ENCODE data around the gene TRDMT1.

TRDMT1 gene

DNA sequence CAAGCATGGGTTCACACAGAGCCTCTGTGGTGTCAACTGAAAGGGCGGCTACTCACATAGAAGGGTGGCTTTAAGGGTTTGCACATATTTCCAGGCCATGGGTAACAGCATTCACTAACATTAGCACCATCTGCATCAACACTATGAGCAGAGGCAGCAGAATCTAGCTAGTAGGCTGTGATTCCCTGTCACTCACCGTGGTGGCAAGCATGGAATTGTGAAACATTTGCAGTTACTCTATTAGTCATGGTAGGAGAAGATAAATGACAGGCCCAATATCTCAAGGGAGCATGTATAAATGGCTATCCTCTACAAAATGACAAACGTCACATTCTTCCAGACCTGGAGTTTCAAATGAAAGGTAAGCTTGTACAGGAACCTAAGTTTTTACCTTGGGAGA lies 39.7 kb downstream of the TRDMT1 start:
- Histone ChIP-seq H3K9me3 (ENCODE audit: control insufficient read depth in 2 of 2, low read length in 2 of 2) (no peaks in the 10 kb centered on the region), H3K36me3 (ENCODE audit: control insufficient read depth in 2 of 2, insufficient read depth in 2 of 2, low read length in 2 of 2) (no peaks in the 10 kb centered on the region), H3K27me3 (ENCODE audit: control insufficient read depth in 2 of 2, insufficient read depth in 2 of 2, low read length in 2 of 2) (no peaks in the 10 kb centered on the region), H3K4me1 (ENCODE audit: control insufficient read depth in 2 of 2, insufficient read depth in 2 of 2, low read length in 2 of 2) (no peaks in the 10 kb centered on the region), H3K4me3 (ENCODE audit: low read length in 2 of 2) (no peak overlapping the region), H3K9ac (ENCODE audit: low read depth in 1 of 2, low read length in 2 of 2) (no peak overlapping the region), H3K27ac (ENCODE audit: low read depth in 2 of 2, low read length in 2 of 2) (no peak overlapping the region)

DNA sequence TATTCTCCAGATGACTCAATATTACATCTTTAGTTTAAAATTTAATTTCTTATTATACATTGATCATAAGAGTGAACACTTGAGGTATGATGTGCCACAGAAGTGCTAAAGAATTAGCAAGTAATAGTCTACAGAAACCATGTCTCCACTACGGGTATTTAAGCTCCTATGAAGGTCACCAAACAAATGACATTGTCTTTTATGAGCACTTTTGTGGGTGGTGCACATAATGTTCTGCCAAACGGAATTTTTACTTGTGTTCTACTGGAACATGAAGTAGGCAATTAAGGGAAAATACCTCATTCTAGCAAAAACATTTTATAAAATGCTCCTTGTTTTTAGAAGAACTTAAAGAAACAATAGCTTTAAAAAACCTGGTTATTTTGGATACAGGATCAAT lies 44.4 kb downstream of the TRDMT1 start:
- no peak overlapping the region for H3K27ac ChIP-seq (ENCODE audit: low read depth in 2 of 2, low read length in 2 of 2)

DNA sequence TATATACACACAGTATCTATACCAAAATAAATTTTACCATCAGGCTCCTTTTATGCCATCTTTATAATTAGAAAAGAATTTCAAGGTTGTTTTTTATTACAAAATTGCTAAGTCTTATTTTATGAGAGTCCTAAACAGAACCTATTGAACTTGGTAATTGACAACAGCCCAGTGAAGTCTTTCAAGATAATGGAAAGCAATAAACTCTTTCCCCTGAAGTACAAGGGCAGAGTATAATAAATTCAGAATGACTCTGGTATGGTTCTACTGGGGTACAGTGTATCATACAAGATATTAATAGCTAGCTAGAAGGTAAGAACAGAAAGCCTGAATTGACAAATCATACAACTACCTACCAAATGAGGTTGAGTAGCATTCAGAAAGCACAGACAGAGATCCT lies 45.6 kb downstream of the TRDMT1 start:
- Histone ChIP-seq H3K4me1 (ENCODE audit: control insufficient read depth in 2 of 2, insufficient read depth in 2 of 2, low read length in 2 of 2) (peaks cover 0 to 5% of the 10 kb centered on the region in 2 donors), H3K9ac (ENCODE audit: low read depth in 1 of 2, low read length in 2 of 2) (no peak overlapping the region), H3K27ac (ENCODE audit: low read depth in 2 of 2, low read length in 2 of 2) (no peak overlapping the region), H3K9me3 (ENCODE audit: control insufficient read depth in 2 of 2, low read length in 2 of 2) (no peaks in the 10 kb centered on the region), H3K27me3 (ENCODE audit: control insufficient read depth in 2 of 2, insufficient read depth in 2 of 2, low read length in 2 of 2) (no peaks in the 10 kb centered on the region), H3K36me3 (ENCODE audit: control insufficient read depth in 2 of 2, insufficient read depth in 2 of 2, low read length in 2 of 2) (no peaks in the 10 kb centered on the region), H3K4me3 (ENCODE audit: low read length in 2 of 2) (no peak overlapping the region)

More for the DNA sequence above, 44.4 kb downstream of the TRDMT1 start:
- Histone ChIP-seq H3K36me3 (ENCODE audit: control insufficient read depth in 2 of 2, insufficient read depth in 2 of 2, low read length in 2 of 2) (no peaks in the 10 kb centered on the region), H3K9me3 (ENCODE audit: control insufficient read depth in 2 of 2, low read length in 2 of 2) (no peaks in the 10 kb centered on the region), H3K4me1 (ENCODE audit: control insufficient read depth in 2 of 2, insufficient read depth in 2 of 2, low read length in 2 of 2) (peaks cover 0 to 5% of the 10 kb centered on the region in 2 donors), H3K9ac (ENCODE audit: low read depth in 1 of 2, low read length in 2 of 2) (no peak overlapping the region), H3K27me3 (ENCODE audit: control insufficient read depth in 2 of 2, insufficient read depth in 2 of 2, low read length in 2 of 2) (no peaks in the 10 kb centered on the region), H3K4me3 (ENCODE audit: low read length in 2 of 2) (no peak overlapping the region)

DNA sequence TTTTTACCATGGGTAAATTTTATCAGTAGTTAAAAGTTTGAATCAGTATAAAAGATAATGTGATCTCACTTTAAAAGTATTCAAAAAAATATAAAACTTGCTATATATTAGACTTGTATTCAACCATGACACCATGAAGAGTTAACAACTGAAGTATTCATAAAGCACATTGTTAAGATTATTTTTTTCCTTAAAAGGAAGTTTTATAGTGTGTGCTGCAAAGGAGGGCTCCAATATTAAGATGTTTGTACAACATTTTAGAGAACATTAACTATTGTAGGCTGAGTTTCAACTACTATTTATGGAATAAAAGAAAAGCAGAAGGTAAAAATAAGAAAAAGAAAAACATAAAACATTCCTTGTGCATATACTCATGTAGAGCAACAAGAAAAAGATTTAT lies 47.4 kb downstream of the TRDMT1 start:
- H3K27ac ChIP-seq (ENCODE audit: low read depth in 2 of 2, low read length in 2 of 2): no peak overlapping the region
- H3K27me3 ChIP-seq (ENCODE audit: control insufficient read depth in 2 of 2, insufficient read depth in 2 of 2, low read length in 2 of 2): no peaks in the 10 kb centered on the region
- no peaks in the 10 kb centered on the region for H3K36me3 ChIP-seq (ENCODE audit: control insufficient read depth in 2 of 2, insufficient read depth in 2 of 2, low read length in 2 of 2)
- H3K9me3 ChIP-seq (ENCODE audit: control insufficient read depth in 2 of 2, low read length in 2 of 2): no peaks in the 10 kb centered on the region
- H3K4me3 ChIP-seq (ENCODE audit: low read length in 2 of 2): no peak overlapping the region
- H3K9ac ChIP-seq (ENCODE audit: low read depth in 1 of 2, low read length in 2 of 2): no peak overlapping the region
- peaks cover 0 to 5% of the 10 kb centered on the region in 2 donors for H3K4me1 ChIP-seq (ENCODE audit: control insufficient read depth in 2 of 2, insufficient read depth in 2 of 2, low read length in 2 of 2)

DNA sequence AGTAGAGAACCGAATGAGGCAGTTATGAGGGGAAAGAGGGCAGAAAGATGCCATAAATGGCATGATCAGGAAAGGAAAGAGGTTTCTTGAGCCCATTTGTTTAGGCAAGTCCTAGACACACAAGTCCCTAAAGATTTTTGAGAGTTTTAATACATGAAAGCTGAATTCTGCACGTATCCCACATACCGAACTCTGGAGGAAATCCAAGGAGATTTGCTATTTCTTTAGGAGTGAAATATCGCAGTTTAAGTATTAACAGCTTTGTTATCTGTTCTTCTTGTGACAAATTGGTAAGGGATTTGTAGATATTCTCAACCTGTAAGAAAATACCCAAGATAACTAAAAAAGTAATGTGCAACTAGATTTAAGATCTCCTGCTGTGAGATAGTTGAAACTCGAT lies 48.2 kb downstream of the TRDMT1 start:
- no peaks in the 10 kb centered on the region for H3K36me3 ChIP-seq (ENCODE audit: control insufficient read depth in 2 of 2, insufficient read depth in 2 of 2, low read length in 2 of 2)
- no peaks in the 10 kb centered on the region for H3K9me3 ChIP-seq (ENCODE audit: control insufficient read depth in 2 of 2, low read length in 2 of 2)
- H3K4me1 ChIP-seq (ENCODE audit: control insufficient read depth in 2 of 2, insufficient read depth in 2 of 2, low read length in 2 of 2): peaks cover 0 to 5% of the 10 kb centered on the region in 2 donors
- no peak overlapping the region for H3K9ac ChIP-seq (ENCODE audit: low read depth in 1 of 2, low read length in 2 of 2)
- no peak overlapping the region for H3K27ac ChIP-seq (ENCODE audit: low read depth in 2 of 2, low read length in 2 of 2)
- no peak overlapping the region for H3K4me3 ChIP-seq (ENCODE audit: low read length in 2 of 2)
- no peaks in the 10 kb centered on the region for H3K27me3 ChIP-seq (ENCODE audit: control insufficient read depth in 2 of 2, insufficient read depth in 2 of 2, low read length in 2 of 2)

DNA sequence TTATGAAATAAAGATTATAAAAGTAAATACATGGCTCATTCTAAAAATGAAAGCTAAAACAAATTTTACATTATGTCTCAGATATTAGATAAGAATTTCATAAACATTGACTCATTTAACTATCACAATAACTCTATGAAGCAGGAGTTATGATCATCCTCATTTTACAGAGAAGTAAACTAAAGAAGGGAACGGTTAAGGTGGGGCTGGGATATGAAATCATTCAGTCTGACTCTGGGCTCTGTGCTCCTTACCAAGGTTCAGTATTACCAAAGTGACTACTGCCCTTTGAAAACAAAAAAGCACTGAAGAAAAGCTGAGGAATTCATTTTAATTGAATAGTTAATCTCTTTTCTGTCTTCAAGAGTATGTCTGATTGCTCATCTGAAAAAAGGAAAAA lies 49.8 kb downstream of the TRDMT1 start:
- Histone ChIP-seq H3K4me1 (ENCODE audit: control insufficient read depth in 2 of 2, insufficient read depth in 2 of 2, low read length in 2 of 2) (peaks cover 4 to 9% of the 10 kb centered on the region in 2 donors), H3K9me3 (ENCODE audit: control insufficient read depth in 2 of 2, low read length in 2 of 2) (no peaks in the 10 kb centered on the region), H3K9ac (ENCODE audit: low read depth in 1 of 2, low read length in 2 of 2) (peak overlapping the region in 1 of 2 donors; percentile 19), H3K27ac (ENCODE audit: low read depth in 2 of 2, low read length in 2 of 2) (peak overlapping the region in 1 of 2 donors; percentile 47), H3K36me3 (ENCODE audit: control insufficient read depth in 2 of 2, insufficient read depth in 2 of 2, low read length in 2 of 2) (no peaks in the 10 kb centered on the region), H3K27me3 (ENCODE audit: control insufficient read depth in 2 of 2, insufficient read depth in 2 of 2, low read length in 2 of 2) (no peaks in the 10 kb centered on the region), H3K4me3 (ENCODE audit: low read length in 2 of 2) (no peak overlapping the region)

DNA sequence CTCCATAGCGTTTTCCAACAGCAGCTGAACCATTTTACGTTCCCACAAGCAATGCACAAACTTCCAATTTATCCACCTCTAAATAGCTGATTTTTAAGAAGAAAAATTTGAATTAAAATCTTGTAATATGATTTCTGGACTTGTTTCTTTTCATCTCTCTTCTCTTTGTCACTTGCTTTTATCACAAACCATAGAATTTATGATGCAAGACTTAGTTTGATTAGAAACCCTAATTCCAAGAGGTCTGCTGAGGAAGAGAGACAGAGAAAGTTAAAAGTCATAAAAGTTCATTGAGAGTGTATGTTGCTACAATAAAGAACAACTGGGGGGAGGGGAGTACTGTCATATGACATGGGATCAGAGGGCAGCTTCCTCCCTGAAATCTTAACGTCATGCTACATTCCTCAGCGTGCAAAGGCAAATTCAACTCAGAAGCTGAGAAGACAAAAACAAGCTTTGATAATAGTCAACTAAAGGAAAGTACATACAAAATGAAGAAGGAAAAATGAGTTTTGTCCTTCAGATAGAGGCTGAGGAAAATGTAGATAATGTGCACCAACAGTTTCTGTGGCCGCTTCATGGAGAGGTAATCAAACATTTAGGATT lies 53.5 kb downstream of the TRDMT1 start:
- H3K4me1 ChIP-seq (ENCODE audit: control insufficient read depth in 2 of 2, insufficient read depth in 2 of 2, low read length in 2 of 2): peaks cover 4 to 15% of the 10 kb centered on the region in 2 donors
- no peak overlapping the region for H3K9ac ChIP-seq (ENCODE audit: low read depth in 1 of 2, low read length in 2 of 2)
- H3K4me3 ChIP-seq (ENCODE audit: low read length in 2 of 2): peak overlapping the region in 1 of 2 donors; percentile 45
- no peaks in the 10 kb centered on the region for H3K36me3 ChIP-seq (ENCODE audit: control insufficient read depth in 2 of 2, insufficient read depth in 2 of 2, low read length in 2 of 2)
- no peaks in the 10 kb centered on the region for H3K27me3 ChIP-seq (ENCODE audit: control insufficient read depth in 2 of 2, insufficient read depth in 2 of 2, low read length in 2 of 2)
- peak overlapping the region in 1 of 2 donors; percentile 34 for H3K27ac ChIP-seq (ENCODE audit: low read depth in 2 of 2, low read length in 2 of 2)
- H3K9me3 ChIP-seq (ENCODE audit: control insufficient read depth in 2 of 2, low read length in 2 of 2): no peaks in the 10 kb centered on the region

DNA sequence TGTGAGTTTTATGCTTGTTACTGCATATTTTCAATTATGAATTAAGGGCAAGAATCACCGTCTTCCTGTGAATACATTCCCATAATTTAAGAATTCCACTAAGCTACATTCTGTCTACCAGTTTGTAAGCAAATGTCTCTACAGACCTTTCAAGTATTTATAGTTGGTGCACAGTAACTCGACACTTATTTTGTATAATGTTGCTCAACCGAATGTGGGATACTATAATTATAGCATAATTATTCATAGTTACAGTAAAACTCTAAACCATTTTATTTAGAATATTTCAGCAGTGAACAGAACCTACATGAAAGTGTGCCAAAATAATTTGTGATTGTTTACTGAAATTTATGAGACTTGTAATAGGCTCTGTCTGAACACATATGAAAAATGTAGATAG lies 54.6 kb downstream of the TRDMT1 start:
- H3K4me3 ChIP-seq (ENCODE audit: low read length in 2 of 2): no peak overlapping the region
- H3K9me3 ChIP-seq (ENCODE audit: control insufficient read depth in 2 of 2, low read length in 2 of 2): no peaks in the 10 kb centered on the region
- no peak overlapping the region for H3K9ac ChIP-seq (ENCODE audit: low read depth in 1 of 2, low read length in 2 of 2)
- no peaks in the 10 kb centered on the region for H3K27me3 ChIP-seq (ENCODE audit: control insufficient read depth in 2 of 2, insufficient read depth in 2 of 2, low read length in 2 of 2)
- peaks cover 4 to 13% of the 10 kb centered on the region in 2 donors for H3K4me1 ChIP-seq (ENCODE audit: control insufficient read depth in 2 of 2, insufficient read depth in 2 of 2, low read length in 2 of 2)
- H3K27ac ChIP-seq (ENCODE audit: low read depth in 2 of 2, low read length in 2 of 2): no peak overlapping the region
- no peaks in the 10 kb centered on the region for H3K36me3 ChIP-seq (ENCODE audit: control insufficient read depth in 2 of 2, insufficient read depth in 2 of 2, low read length in 2 of 2)

DNA sequence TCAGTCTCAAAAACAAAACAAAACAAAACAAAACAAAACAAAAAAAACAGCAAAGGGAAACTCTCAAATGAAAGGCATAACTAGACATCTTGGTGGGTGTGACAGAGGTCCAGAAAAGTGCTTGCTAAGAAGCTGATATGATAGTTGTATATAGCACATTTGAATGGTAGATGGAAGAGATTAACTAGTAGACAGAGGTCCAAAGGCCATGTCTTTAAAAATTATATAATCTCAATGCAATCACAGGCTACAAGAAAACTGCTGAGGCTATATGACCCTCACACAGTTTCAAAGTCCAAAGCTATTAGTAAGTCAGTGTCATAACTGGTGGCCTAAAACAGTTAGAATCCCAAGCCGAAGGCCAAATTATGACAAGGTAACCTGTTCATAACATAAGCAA lies 56.2 kb downstream of the TRDMT1 start:
- H3K4me3 ChIP-seq (ENCODE audit: low read length in 2 of 2): no peak overlapping the region
- H3K9me3 ChIP-seq (ENCODE audit: control insufficient read depth in 2 of 2, low read length in 2 of 2): no peaks in the 10 kb centered on the region
- H3K27me3 ChIP-seq (ENCODE audit: control insufficient read depth in 2 of 2, insufficient read depth in 2 of 2, low read length in 2 of 2): no peaks in the 10 kb centered on the region
- H3K27ac ChIP-seq (ENCODE audit: low read depth in 2 of 2, low read length in 2 of 2): peak overlapping the region in 1 of 2 donors; percentile 44
- no peak overlapping the region for H3K9ac ChIP-seq (ENCODE audit: low read depth in 1 of 2, low read length in 2 of 2)
- peaks cover 4 to 13% of the 10 kb centered on the region in 2 donors for H3K4me1 ChIP-seq (ENCODE audit: control insufficient read depth in 2 of 2, insufficient read depth in 2 of 2, low read length in 2 of 2)
- H3K36me3 ChIP-seq (ENCODE audit: control insufficient read depth in 2 of 2, insufficient read depth in 2 of 2, low read length in 2 of 2): no peaks in the 10 kb centered on the region

DNA sequence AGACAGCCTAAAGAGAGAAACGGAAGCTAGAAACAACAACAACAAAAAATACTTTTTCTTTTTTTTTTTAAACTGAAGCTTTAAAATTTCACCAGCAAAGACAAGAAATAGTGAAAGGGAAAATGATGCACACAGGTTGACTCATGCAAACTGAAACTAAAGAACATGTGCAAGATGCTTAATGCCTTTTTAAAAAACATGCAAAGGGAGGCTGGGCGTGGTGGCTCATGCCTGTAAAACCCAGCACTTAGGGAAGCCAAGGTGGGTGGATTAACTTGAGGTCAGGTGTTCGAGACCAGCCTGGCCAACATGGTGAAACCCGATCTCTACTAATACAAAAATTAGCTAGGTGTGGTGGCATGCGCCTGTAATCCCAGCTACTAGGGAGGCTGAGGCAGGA lies 56.7 kb downstream of the TRDMT1 start:
- no peak overlapping the region for H3K9ac ChIP-seq (ENCODE audit: low read depth in 1 of 2, low read length in 2 of 2)
- H3K27ac ChIP-seq (ENCODE audit: low read depth in 2 of 2, low read length in 2 of 2): peak overlapping the region in 1 of 2 donors; percentile 44
- no peak overlapping the region for H3K4me3 ChIP-seq (ENCODE audit: low read length in 2 of 2)

More for the DNA sequence above, 56.7 kb downstream of the TRDMT1 start:
- peaks cover 4 to 13% of the 10 kb centered on the region in 2 donors for H3K4me1 ChIP-seq (ENCODE audit: control insufficient read depth in 2 of 2, insufficient read depth in 2 of 2, low read length in 2 of 2)
- no peaks in the 10 kb centered on the region for H3K9me3 ChIP-seq (ENCODE audit: control insufficient read depth in 2 of 2, low read length in 2 of 2)
- H3K27me3 ChIP-seq (ENCODE audit: control insufficient read depth in 2 of 2, insufficient read depth in 2 of 2, low read length in 2 of 2): no peaks in the 10 kb centered on the region
- H3K36me3 ChIP-seq (ENCODE audit: control insufficient read depth in 2 of 2, insufficient read depth in 2 of 2, low read length in 2 of 2): no peaks in the 10 kb centered on the region
